Upper lobe of right lung (tissue), 1 donor: ENCODE data around the gene TMEM255B. TPM values are rescaled to one million over a fixed set of nuclear protein-coding genes. Genes with fewer than 3 reads are reported as not detected.

Source experiments
- ATAC-seq: fragments of 200-7000 bp; cut with Tn5 transposase; one replicate; pipeline ENCODE4 v1.9.1; 2020; ENCODE audit warnings: mild to moderate bottlenecking, moderate library complexity
- DNase-seq: peaks from one replicate; pipeline ENCODE4 v3.0.0-alpha.2; 2020
- H3K27ac ChIP-seq: fragments of 200-600 bp; one replicate; pipeline ENCODE4 v1.8.0; 2022
- H3K27me3 ChIP-seq: fragments of 200-600 bp; one replicate; pipeline ENCODE4 v1.8.0; 2022; ENCODE audit warnings: mild to moderate bottlenecking
- H3K36me3 ChIP-seq: fragments of 200-600 bp; one replicate; pipeline ENCODE4 v1.8.0; 2022
- H3K4me1 ChIP-seq: fragments of 200-600 bp; one replicate; pipeline ENCODE4 v1.8.0; 2022
- H3K4me3 ChIP-seq: fragments of 200-600 bp; one replicate; pipeline ENCODE4 v1.8.0; 2022; ENCODE audit warnings: mild to moderate bottlenecking
- H3K9me3 ChIP-seq: fragments of 200-600 bp; one replicate; pipeline ENCODE4 v1.8.0; 2022
- intact Hi-C: fragments of 100-400 bp; cut with DNase I; formaldehyde crosslinking; loops from one replicate; pipeline ENCODE4 v1.11.0; 2022
- total RNA-seq: library from RNA; stranded (reverse); fragmentation: NEBNext Ultra II Directional; extraction: Animal tissue kit (Norgen Biotek cat#: 25700); gene quantifications from one replicate; pipeline ENCODE4 v1.2.1, GENCODE V29; 2021
- TF ChIP-seq, protein P1 (sequence below): fragments of 200-600 bp; IDR thresholded peaks from one replicate; pipeline ENCODE4 v1.8.0; 2022; ENCODE audit warnings: antibody characterized with exemption
- donor health status: DM: no; HTN: yes; CAD: no; lungs with severe emphysema.

Gene TMEM255B
- total RNA-seq, 1 donor from 2014 or later: 43.6 TPM

DNA sequence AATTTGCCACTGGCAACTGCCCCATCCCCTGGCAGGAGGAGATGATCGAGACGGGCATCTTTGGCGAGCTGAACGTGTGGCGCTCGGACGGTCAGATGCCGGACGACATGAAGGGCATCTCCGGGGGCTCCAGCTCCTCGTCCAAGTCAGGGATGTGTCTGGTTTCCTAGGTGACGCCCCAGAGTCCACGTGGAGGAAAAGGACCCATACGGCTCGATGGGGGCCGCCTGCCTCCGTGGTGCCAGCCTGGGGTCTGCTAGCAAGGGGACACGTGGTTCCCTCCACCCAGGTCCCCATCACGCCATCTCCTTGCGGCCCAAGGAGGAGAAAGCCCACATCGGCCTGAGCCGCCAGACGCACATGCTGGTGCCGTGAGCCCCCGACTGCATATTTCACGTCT is 23.8 kb upstream of the TMEM255B start:
- intact Hi-C loops: no loop called here
- ATAC-seq: no peak
- no peaks in the 10 kb centered on the region for H3K36me3 ChIP-seq
- no peak overlapping the region for H3K4me3 ChIP-seq
- peaks cover 12% of the 10 kb centered on the region for H3K27me3 ChIP-seq
- no peak overlapping the region for H3K27ac ChIP-seq
- H3K9me3 ChIP-seq: no peaks in the 10 kb centered on the region
- DNase-seq: peak; percentile 61
- TF ChIP-seq, protein P1, sequence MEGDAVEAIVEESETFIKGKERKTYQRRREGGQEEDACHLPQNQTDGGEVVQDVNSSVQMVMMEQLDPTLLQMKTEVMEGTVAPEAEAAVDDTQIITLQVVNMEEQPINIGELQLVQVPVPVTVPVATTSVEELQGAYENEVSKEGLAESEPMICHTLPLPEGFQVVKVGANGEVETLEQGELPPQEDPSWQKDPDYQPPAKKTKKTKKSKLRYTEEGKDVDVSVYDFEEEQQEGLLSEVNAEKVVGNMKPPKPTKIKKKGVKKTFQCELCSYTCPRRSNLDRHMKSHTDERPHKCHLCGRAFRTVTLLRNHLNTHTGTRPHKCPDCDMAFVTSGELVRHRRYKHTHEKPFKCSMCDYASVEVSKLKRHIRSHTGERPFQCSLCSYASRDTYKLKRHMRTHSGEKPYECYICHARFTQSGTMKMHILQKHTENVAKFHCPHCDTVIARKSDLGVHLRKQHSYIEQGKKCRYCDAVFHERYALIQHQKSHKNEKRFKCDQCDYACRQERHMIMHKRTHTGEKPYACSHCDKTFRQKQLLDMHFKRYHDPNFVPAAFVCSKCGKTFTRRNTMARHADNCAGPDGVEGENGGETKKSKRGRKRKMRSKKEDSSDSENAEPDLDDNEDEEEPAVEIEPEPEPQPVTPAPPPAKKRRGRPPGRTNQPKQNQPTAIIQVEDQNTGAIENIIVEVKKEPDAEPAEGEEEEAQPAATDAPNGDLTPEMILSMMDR: no peak
- no peaks in the 10 kb centered on the region for H3K4me1 ChIP-seq

- Histone ChIP-seq H3K27ac (no peak overlapping the region), H3K4me3 (no peak overlapping the region), H3K27me3 (peaks cover 12% of the 10 kb centered on the region), H3K4me1 (no peaks in the 10 kb centered on the region), H3K36me3 (no peaks in the 10 kb centered on the region), H3K9me3 (no peaks in the 10 kb centered on the region)
- DNase-seq (no peak), ATAC-seq (no peak)
- intact Hi-C loops: no loop called here
- TF ChIP-seq, protein P1: no peak
Measured at GRCh38 chr13:113735750-113736149, 23.3 kb upstream of the TMEM255B start.

GRCh38 chr13:113736258-113736731 is 22.7 kb upstream of the TMEM255B start:
- ATAC-seq (no peak), DNase-seq (no peak)
- peaks cover 12% of the 10 kb centered on the region for H3K27me3 ChIP-seq
- H3K36me3 ChIP-seq: no peaks in the 10 kb centered on the region
- no peak overlapping the region for H3K4me3 ChIP-seq
- no peak overlapping the region for H3K27ac ChIP-seq
- TF ChIP-seq, protein P1: no peak
- H3K4me1 ChIP-seq: no peaks in the 10 kb centered on the region
- intact Hi-C loops: no loop called here
- H3K9me3 ChIP-seq: no peaks in the 10 kb centered on the region

DNA sequence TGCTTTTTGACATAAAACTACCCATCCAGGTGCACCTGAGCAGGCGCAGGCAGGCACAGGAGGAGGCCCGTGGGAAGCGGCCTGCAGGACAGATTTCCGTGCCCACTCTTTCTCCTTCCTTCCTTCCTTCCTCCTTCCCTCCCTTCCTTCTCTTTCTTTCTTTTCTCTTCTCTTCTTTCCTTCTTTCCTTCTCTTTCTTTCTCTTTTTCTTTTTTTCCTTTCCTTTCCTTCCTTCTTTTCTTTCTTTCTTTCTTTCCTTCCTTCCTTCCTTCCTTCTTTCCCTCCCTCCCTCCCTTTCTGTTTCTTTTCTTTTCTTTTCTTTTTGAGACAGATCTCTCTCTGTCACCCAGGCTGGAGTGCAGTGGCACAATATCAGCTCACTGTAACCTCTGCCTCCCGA is 21.2 kb upstream of the TMEM255B start:
- peaks cover 12% of the 10 kb centered on the region for H3K27me3 ChIP-seq
- TF ChIP-seq, protein P1: no peak
- intact Hi-C loops: no loop called here
- no peak for DNase-seq
- no peak overlapping the region for H3K27ac ChIP-seq
- no peaks in the 10 kb centered on the region for H3K9me3 ChIP-seq
- H3K4me3 ChIP-seq: no peak overlapping the region
- H3K36me3 ChIP-seq: no peaks in the 10 kb centered on the region
- H3K4me1 ChIP-seq: peaks cover 8% of the 10 kb centered on the region
- ATAC-seq: no peak

DNA sequence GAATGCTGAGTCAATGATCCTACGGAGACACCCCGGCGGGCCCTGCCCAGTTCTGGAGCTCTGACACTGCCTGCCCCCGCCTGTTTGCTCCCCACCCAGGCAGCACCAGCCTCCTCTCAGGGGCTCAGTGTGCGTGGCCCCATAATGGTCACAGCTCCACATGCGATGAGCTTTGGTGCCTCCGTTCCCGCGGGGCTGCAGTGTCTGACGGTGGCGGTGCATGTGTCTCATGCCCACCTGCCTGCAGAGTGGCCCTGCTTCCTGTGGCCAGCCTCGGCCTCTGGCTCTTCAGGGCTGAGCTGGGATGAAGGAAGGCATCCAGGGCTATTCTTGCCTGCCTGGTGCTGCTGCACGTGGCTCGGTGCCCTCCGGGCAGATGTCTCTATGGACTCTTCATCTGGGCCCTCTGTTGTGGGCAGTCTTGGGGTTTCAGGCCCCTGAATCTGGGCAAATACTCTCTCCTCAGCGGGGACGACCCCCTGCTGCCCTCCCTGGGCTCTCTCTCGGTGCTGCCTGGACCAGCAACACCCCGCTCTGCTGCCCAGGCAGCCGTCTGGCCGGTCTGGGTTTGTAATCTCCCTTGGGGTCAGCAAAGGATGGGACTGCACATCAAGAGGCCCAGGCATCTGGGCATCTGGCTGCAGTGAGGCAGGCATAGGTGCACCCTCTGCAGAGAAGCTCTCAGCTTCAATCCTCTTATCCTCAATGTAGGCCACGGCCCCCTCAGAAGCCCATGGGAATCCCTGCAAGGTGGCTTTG is 19.3 kb upstream of the TMEM255B start:
- Histone ChIP-seq H3K9me3 (no peaks in the 10 kb centered on the region), H3K36me3 (no peaks in the 10 kb centered on the region), H3K27ac (no peak overlapping the region), H3K4me1 (peaks cover 8% of the 10 kb centered on the region), H3K27me3 (peaks cover 12% of the 10 kb centered on the region), H3K4me3 (no peak overlapping the region)
- intact Hi-C loops: no loop called here
- DNase-seq (no peak), ATAC-seq (no peak)
- TF ChIP-seq, protein P1: no peak

DNA sequence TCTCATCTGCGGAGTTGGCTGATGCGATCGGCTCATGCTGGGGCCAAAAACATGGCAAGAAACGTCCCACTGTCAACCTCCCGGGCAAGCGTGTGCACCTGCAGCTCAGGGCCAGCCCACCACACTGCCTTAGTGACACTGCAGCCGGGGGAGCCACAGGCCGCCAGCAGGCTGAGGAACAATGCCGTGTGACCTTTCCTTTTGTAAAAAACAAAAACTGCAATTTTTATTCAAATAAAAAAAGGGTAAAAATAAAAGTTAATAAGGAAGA is 18.8 kb upstream of the TMEM255B start:
- H3K4me3 ChIP-seq: no peak overlapping the region
- TF ChIP-seq, protein P1: no peak
- ATAC-seq (no peak), DNase-seq (no peak)
- no peaks in the 10 kb centered on the region for H3K9me3 ChIP-seq
- no peak overlapping the region for H3K27ac ChIP-seq
- peaks cover 8% of the 10 kb centered on the region for H3K4me1 ChIP-seq
- no peaks in the 10 kb centered on the region for H3K36me3 ChIP-seq
- peaks cover 12% of the 10 kb centered on the region for H3K27me3 ChIP-seq
- intact Hi-C loops: no loop called here
